ENCODE results near the gene PPP1R3G.

- no peak for TF ChIP-seq CTCF (IDR thresholded peaks at IDR 0.05; ENCODE audit: insufficient read depth, low read length)
- TF ChIP-seq, protein P1, sequence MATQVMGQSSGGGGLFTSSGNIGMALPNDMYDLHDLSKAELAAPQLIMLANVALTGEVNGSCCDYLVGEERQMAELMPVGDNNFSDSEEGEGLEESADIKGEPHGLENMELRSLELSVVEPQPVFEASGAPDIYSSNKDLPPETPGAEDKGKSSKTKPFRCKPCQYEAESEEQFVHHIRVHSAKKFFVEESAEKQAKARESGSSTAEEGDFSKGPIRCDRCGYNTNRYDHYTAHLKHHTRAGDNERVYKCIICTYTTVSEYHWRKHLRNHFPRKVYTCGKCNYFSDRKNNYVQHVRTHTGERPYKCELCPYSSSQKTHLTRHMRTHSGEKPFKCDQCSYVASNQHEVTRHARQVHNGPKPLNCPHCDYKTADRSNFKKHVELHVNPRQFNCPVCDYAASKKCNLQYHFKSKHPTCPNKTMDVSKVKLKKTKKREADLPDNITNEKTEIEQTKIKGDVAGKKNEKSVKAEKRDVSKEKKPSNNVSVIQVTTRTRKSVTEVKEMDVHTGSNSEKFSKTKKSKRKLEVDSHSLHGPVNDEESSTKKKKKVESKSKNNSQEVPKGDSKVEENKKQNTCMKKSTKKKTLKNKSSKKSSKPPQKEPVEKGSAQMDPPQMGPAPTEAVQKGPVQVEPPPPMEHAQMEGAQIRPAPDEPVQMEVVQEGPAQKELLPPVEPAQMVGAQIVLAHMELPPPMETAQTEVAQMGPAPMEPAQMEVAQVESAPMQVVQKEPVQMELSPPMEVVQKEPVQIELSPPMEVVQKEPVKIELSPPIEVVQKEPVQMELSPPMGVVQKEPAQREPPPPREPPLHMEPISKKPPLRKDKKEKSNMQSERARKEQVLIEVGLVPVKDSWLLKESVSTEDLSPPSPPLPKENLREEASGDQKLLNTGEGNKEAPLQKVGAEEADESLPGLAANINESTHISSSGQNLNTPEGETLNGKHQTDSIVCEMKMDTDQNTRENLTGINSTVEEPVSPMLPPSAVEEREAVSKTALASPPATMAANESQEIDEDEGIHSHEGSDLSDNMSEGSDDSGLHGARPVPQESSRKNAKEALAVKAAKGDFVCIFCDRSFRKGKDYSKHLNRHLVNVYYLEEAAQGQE (IDR thresholded peaks at IDR 0.05; ENCODE audit: insufficient replicate concordance, low read depth), result no peak
- TF ChIP-seq SPI1 (IDR thresholded peaks at IDR 0.05; ENCODE audit: borderline replicate concordance, low read depth), result no peak
- no peak for TF ChIP-seq POLR2AphosphoS5 (IDR thresholded peaks at IDR 0.05; ENCODE audit: low read depth)
- TF ChIP-seq GABPA (IDR thresholded peaks at IDR 0.05; ENCODE audit: low read depth), result no peak
Measured at GRCh38 chr6:5108536-5109150, 23.5 kb downstream of the PPP1R3G start.

Measured in HL-60 (cell line).